B cell (primary cell): ENCODE data around the gene ARFIP2. TPM values are rescaled to one million over a fixed set of nuclear protein-coding genes. Genes with fewer than 3 reads are reported as not detected.
"Not testable (repeated sequence)": the region's sequence is repeated elsewhere in the genome, so short reads cannot be mapped to it uniquely, and the experiment has no call there.

Experiments
- ATAC-seq: fragments of 200-7000 bp; cut with Tn5 transposase; one replicate; pipeline ENCODE4 v1.10.0; 2021; ENCODE audit warnings: low read depth, mild to moderate bottlenecking, moderate number of reproducible peaks, moderate library complexity
- CTCF ChIA-PET: fragments of 350-600 bp; sonication (Branson Sonifier 250); formaldehyde crosslinking; loops from one replicate; lab custom pipeline; 2021; ENCODE audit warnings: antibody characterized with exemption, inconsistent platforms; lab: Charles Lee
- POLR2A ChIA-PET: fragments of 350-600 bp; sonication (Branson Sonifier 250); formaldehyde crosslinking; loops from one replicate; lab custom pipeline; 2021; ENCODE audit warnings: antibody characterized with exemption; lab: Charles Lee
- DNase-seq: peaks from one replicate; pipeline ENCODE4 v3.0.0; 2013
- H2AFZ ChIP-seq: 2 replicates; pipeline ENCODE4 v1.6.1; 2012; ENCODE audit warnings: mild to moderate bottlenecking, low read depth, low read length; ENCODE audit not compliant: insufficient read depth, poor library complexity, severe bottlenecking
- H3K27ac ChIP-seq, 2 donors: 1 replicate in 1 of 2; 2 replicates in 1 of 2; pipeline ENCODE4 v1.5.1; 2012 to 2013; ENCODE audit warnings: low read length in 2 of 2, mild to moderate bottlenecking in 2 of 2, moderate library complexity in 1 of 2
- H3K27me3 ChIP-seq, 4 experiments: fragments of 200-600 bp in 1 of 4; sonication (generic) in 1 of 4; replicated peaks in 1 of 4; 1 replicate in 2 of 4; 2 replicates in 2 of 4; pipeline versions ENCODE4 v1.6.1 to v1.7.0; 2013 to 2016; ENCODE audit warnings: low read length in 3 of 4, mild to moderate bottlenecking in 2 of 4, mixed read lengths in 1 of 4, moderate library complexity in 1 of 4; ENCODE audit not compliant: insufficient read depth in 4 of 4, control insufficient read depth in 3 of 4; ENCODE audit errors: control extremely low read depth in 1 of 4
- H3K36me3 ChIP-seq, 2 experiments: replicated peaks in 1 of 2; 1 replicate in 1 of 2; 2 replicates in 1 of 2; pipeline versions ENCODE4 v1.6.1 to v1.7.1; 2013; ENCODE audit warnings: low read length in 1 of 2; ENCODE audit not compliant: insufficient read depth in 2 of 2, control insufficient read depth in 1 of 2; ENCODE audit errors: control extremely low read depth in 1 of 2, extremely low read depth in 1 of 2
- H3K4me1 ChIP-seq, 2 donors: fragments of 200-600 bp in 1 of 2; sonication (generic) in 1 of 2; 1 replicate in 1 of 2; 2 replicates in 1 of 2; pipeline versions ENCODE4 v1.5.1 to v1.6.1; 2013 to 2017; ENCODE audit warnings: low read length in 2 of 2; ENCODE audit not compliant: control insufficient read depth in 2 of 2, insufficient read depth in 2 of 2
- H3K4me2 ChIP-seq: replicated peaks from 2 replicates; pipeline ENCODE3; 2012; ENCODE audit warnings: mild to moderate bottlenecking, low read depth, low read length; ENCODE audit not compliant: poor library complexity, severe bottlenecking
- H3K4me3 ChIP-seq, 5 experiments: fragments of 200-600 bp in 1 of 5; sonication (generic) in 1 of 5; 1 replicate in 3 of 5; 2 replicates in 2 of 5; pipeline versions ENCODE4 v1.5.1 to v1.7.0; 2011 to 2016; ENCODE audit warnings: low read length in 4 of 5, mild to moderate bottlenecking in 4 of 5, low read depth in 2 of 5, control low read depth in 1 of 5, moderate library complexity in 1 of 5; ENCODE audit not compliant: insufficient read depth in 1 of 5; ENCODE audit errors: control extremely low read depth in 1 of 5, extremely low read depth in 1 of 5
- H3K79me2 ChIP-seq: fragments of 200-600 bp; sonication (generic); one replicate; pipeline ENCODE4 v1.6.0; 2016; ENCODE audit warnings: low read length; ENCODE audit not compliant: control insufficient read depth, insufficient read depth
- H3K9ac ChIP-seq: fragments of 200-600 bp; sonication (generic); 2 replicates; pipeline ENCODE4 v1.6.1; 2017; ENCODE audit warnings: mild to moderate bottlenecking, low read length, moderate library complexity
- H3K9me3 ChIP-seq, 3 donors: one replicate each; pipeline versions ENCODE4 v1.6.1 to v1.7.1; 2013; ENCODE audit warnings: low read length in 2 of 3; ENCODE audit not compliant: control insufficient read depth in 2 of 3, insufficient read depth in 1 of 3; ENCODE audit errors: control extremely low read depth in 1 of 3
- H4K20me1 ChIP-seq: 2 replicates; pipeline ENCODE4 v1.6.0; 2012; ENCODE audit warnings: mild to moderate bottlenecking, low read length; ENCODE audit not compliant: insufficient read depth, control insufficient read depth, poor library complexity, severe bottlenecking
- H3K27ac Mint-ChIP-seq: one replicate; pipeline ENCODE4 v1.8.0; 2021; ENCODE audit warnings: mixed read lengths
- H3K27me3 Mint-ChIP-seq: one replicate; pipeline ENCODE4 v1.8.0; 2021; ENCODE audit warnings: mixed read lengths
- H3K4me1 Mint-ChIP-seq: one replicate; pipeline ENCODE4 v1.8.0; 2021; ENCODE audit warnings: mixed read lengths
- H3K4me3 Mint-ChIP-seq: one replicate; pipeline ENCODE4 v1.8.0; 2021; ENCODE audit warnings: mixed read lengths
- H3K9me3 Mint-ChIP-seq: one replicate; pipeline ENCODE4 v1.8.0; 2022; ENCODE audit warnings: mixed read lengths; ENCODE audit not compliant: insufficient read depth
- CTCF ChIP-seq: fragments of 200-600 bp; IDR thresholded peaks from one replicate; pipeline ENCODE4 v1.8.0; 2022; ENCODE audit warnings: antibody characterized with exemption, mild to moderate bottlenecking
- EZH2 ChIP-seq: IDR thresholded peaks from 2 replicates; pipeline ENCODE4 v1.6.1; 2012; ENCODE audit warnings: borderline replicate concordance, low read depth, mild to moderate bottlenecking, moderate library complexity, low read length; ENCODE audit not compliant: insufficient read depth, poor library complexity, severe bottlenecking
- WGBS: methylation state at CpG from one replicate; pipeline ENCODE4 v1.1.5; 2013; ENCODE audit warnings: missing lambda C conversion rate; ENCODE audit not compliant: insufficient coverage; 5-methylcytosine and 5-hydroxymethylcytosine counted together
- intact Hi-C: fragments of 100-400 bp; cut with micrococcal nuclease; formaldehyde crosslinking; loops from one replicate; pipeline ENCODE4 v1.10.0; 2022
- polyA plus RNA-seq: library from polyadenylated mRNA; depleted of rRNA; stranded (reverse); fragments of >200 nt; gene quantifications from 2 replicates; pipeline ENCODE4 v1.2.3, GENCODE V29; 2012
- total RNA-seq, 2 donors: library from RNA; stranded (reverse); fragments of 120-200 nt in 1 of 2; gene quantifications; 1 replicate in 1 of 2; 2 replicates in 1 of 2; pipeline versions ENCODE4 v1.2.3 to v1.2.4, GENCODE V29; 2013 to 2022

Gene ARFIP2
- total and polyA plus RNA-seq, 2 donors (not counting 1 experiment from before 2014, with no cell fraction given): 47.5 to 54.5 TPM

GRCh38 chr11:6526411-6527135 is 45.4 kb upstream of the ARFIP2 start:
- ChIA-PET CTCF (interaction anchor here (1.2 to 1.7 kb wide), 2 partner anchors 22 to 180 kb away, joined by 4 to 8 read pairs; no protein-coding TSS in a partner anchor), POLR2A (no interaction called here)
- no peaks in the 10 kb centered on the region for H3K9me3 Mint-ChIP-seq
- no peaks in the 10 kb centered on the region for H3K9me3 ChIP-seq
- intact Hi-C loops: no loop called here
- H3K4me3 Mint-ChIP-seq: no peak overlapping the region
- peak overlapping the region in 1 of 2 donors; percentile 32 for H3K27ac ChIP-seq
- no peak for ATAC-seq
- no peaks in the 10 kb centered on the region for H3K27me3 ChIP-seq
- H2AFZ ChIP-seq: peak overlapping the region; percentile 32
- H4K20me1 ChIP-seq: no peaks in the 10 kb centered on the region
- H3K79me2 ChIP-seq: no peaks in the 10 kb centered on the region
- no peak overlapping the region for H3K4me3 ChIP-seq
- H3K9ac ChIP-seq: peak overlapping the region; percentile 15
- H3K4me2 ChIP-seq: peak overlapping the region; percentile 30
- no peaks in the 10 kb centered on the region for H3K27me3 Mint-ChIP-seq
- TF ChIP-seq EZH2 (no peak), CTCF (no peak)
- peaks cover 4 to 9% of the 10 kb centered on the region in 2 donors for H3K4me1 ChIP-seq
- DNase-seq: no peak
- peak overlapping the region; percentile 17 for H3K27ac Mint-ChIP-seq
- WGBS: 80% methylated on average over 1 of the region's 3 CpGs
- H3K36me3 ChIP-seq: peaks cover 0 to 2% of the 10 kb centered on the region in 2 experiments
- peaks cover 7% of the 10 kb centered on the region for H3K4me1 Mint-ChIP-seq

GRCh38 chr11:6523253-6523652 is 42.1 kb upstream of the ARFIP2 start:
- Histone ChIP-seq H3K4me1 (peaks cover 4 to 9% of the 10 kb centered on the region in 2 donors), H3K27me3 (no peaks in the 10 kb centered on the region), H3K27ac (no peak overlapping the region), H3K4me2 (no peak overlapping the region), H3K4me3 (no peak overlapping the region), H4K20me1 (no peaks in the 10 kb centered on the region), H3K9ac (no peak overlapping the region), H2AFZ (no peak overlapping the region), H3K9me3 (no peaks in the 10 kb centered on the region), H3K36me3 (peaks cover 0 to 19% of the 10 kb centered on the region in 2 experiments), H3K79me2 (no peaks in the 10 kb centered on the region)
- ATAC-seq (no peak), DNase-seq (no peak)
- CTCF ChIA-PET: interaction anchor here (0.9 kb wide), 1 partner anchor 8 kb away, joined by 3 read pairs; no protein-coding TSS in a partner anchor
- Mint-ChIP-seq H3K9me3 (no peaks in the 10 kb centered on the region), H3K4me3 (no peak overlapping the region), H3K4me1 (peaks cover 7% of the 10 kb centered on the region), H3K27me3 (no peaks in the 10 kb centered on the region), H3K27ac (no peak overlapping the region)
- no CpG with 5 or more reads among the region's 1 CpG for whole genome bisulfite sequencing
- POLR2A ChIA-PET: no interaction called here
- no peak for TF ChIP-seq CTCF
- TF ChIP-seq EZH2: no peak
- intact Hi-C loops: no loop called here

DNA sequence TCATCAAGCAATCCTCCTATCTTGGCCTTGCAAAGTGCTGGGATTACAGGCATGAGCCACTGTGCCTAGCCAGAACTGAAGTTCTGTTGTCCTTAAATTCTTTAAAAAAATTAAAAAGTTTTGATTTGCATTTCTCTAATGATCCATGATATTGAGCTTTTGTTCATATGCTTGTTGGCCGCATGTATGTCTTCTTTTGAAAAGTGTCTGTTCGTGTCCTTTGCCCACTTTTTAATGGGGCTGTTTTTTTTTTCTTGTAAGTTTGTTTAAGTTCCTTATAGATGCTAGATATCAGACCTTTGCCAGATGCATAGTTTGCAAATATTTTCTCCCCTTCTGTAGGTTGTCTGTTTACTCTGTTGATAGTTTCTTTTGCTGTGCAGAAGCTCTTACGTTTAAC is 40.8 kb upstream of the ARFIP2 start:
- H3K79me2 ChIP-seq, H2AFZ ChIP-seq, H3K4me3 Mint-ChIP-seq, H3K27ac Mint-ChIP-seq, H3K27me3 Mint-ChIP-seq, H3K4me1 Mint-ChIP-seq, intact Hi-C loops, DNase-seq, H3K9me3 Mint-ChIP-seq, H3K4me3 ChIP-seq, ATAC-seq, POLR2A ChIA-PET, H3K9ac ChIP-seq, H3K4me1 ChIP-seq, H4K20me1 ChIP-seq, H3K27ac ChIP-seq, H3K9me3 ChIP-seq, H3K27me3 ChIP-seq, H3K4me2 ChIP-seq: not testable (repeated sequence)
- WGBS: 100% methylated on average over 3 of the region's 3 CpGs
- CTCF ChIA-PET: interaction anchor here (1.0 kb wide), 1 partner anchor 9 kb away, joined by 3 read pairs; no protein-coding TSS in a partner anchor
- peaks cover 0 to 19% of the 10 kb centered on the region in 2 experiments for H3K36me3 ChIP-seq
